Mucosa of gallbladder (tissue), 1 donor: ENCODE results near the gene ATP2B2. TPM values are rescaled to one million over a fixed set of nuclear protein-coding genes. Genes with fewer than 3 reads are reported as not detected.

ENCODE experiments used
- DNase-seq: peaks from one replicate; pipeline ENCODE4 v3.0.0-alpha.2; 2020; ENCODE audit warnings: low spot score
- total RNA-seq: library from RNA; stranded (reverse); gene quantifications from one replicate; pipeline ENCODE4 v1.2.1, GENCODE V29; 2021
- donor health status: DM: no; HTN: no; CAD: no.

The ATP2B2 gene
- total RNA-seq, 1 donor from 2014 or later = 0.09 TPM

DNA sequence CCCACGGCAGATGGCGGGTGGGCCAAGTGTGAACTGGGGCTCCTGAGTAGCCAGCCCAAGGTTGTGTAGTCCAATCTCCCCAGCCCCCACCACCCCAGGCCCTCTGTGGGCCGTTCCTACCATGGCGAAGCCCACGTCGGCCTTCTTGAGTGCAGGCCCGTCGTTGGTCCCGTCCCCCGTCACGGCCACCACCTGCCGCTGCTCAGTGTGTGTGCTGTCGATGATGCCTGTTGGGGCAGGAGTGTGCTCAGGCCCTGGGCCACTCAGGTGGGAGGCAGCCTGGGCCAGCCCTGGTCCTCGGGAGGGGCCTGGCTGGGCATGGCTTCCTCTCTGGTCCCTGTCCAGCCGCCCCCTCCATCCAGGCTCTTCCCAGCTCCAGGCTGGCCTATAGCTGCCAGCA lies 159.5 kb downstream of the ATP2B2 start:
- no peak for DNase-seq

DNA sequence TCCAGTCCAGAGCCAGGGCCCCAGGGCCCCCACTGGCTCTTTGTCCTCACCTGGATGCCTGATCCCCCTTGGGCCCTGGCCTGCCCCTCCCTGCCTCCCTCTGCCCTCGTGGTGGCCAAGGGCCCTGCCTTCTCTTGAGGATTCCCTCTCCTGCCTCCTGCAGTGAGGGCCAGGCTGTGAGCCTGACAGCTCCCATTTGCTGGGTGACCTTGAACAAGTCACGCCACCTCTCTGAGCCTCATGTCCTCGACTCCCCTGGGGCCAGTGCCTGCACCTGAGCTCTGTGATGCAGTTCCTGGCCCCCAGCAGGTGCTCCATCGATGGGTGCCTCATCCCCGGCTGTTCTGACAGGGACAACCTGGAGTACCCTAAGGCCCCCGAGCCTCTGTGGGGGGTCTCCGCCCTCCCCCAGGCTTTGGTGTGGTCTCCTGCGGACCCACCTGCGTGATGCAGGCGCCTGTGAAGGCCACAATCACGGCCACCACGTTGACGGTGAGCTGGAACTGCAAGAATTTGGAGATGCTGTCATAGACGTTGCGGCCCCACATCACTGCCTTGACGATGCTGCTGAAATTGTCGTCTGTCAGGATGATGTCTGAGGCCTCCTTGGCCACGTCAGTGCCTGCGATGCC lies 160.3 kb downstream of the ATP2B2 start:
- no peak for DNase-seq

DNA sequence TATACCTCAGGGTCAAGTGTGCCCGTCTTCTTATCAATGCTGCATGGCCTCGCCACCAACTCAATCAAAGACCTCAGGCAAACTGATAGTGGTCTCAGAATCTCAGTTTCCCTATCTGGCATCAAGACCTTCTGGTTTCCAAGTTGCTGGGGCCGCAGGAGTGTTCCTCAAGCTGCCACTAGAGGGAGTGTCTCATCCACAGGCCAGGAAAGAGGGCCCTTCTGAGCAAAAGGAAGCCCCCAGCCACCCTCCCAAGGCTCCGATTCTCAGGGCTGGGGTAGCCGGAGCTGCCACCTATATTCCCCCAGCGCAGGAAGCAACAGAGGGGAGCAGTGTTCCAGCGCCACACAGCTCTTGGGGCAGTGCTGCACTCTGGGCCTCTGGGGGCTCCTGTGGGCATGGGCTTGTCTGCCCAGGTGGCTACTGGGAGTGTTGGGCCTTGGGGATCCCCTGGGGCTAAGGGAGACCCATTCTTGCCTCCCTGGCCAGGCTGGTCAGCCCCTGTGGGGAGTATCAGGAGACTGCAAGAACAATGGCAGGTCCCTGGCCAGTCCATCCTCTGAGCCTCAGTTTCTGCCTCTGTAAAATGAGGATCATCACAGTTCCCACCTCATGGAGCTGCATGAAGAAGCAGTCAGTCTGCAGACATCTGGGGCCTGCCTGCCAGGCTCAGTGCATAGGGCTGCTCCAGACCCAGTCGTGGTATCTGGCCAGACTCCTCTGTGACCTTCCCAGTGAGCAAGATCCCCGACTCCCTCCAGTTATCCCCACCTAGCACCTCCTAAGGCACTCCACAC lies 161.0 kb downstream of the ATP2B2 start:
- peak; percentile 33 for DNase-seq

DNA sequence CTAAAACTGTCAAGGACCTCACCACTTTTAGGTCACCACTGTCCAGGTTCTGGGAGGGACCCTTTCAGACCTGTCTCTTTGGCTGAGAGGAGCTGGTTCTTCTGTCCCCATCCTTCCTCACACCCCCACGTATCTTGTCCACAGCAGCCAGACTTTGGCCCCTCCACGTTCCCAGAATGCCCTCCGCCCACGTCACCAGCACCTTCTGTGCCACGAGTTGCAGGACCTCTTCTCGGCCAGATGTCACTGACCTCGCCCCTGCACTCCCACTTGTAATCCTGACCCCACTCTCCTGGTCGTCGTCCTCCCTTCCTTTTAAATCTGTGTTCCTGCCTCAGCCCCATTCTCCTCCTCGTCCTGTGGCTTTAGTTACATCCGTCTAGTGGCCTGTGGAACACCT lies 161.9 kb downstream of the ATP2B2 start:
- no peak for DNase-seq

DNA sequence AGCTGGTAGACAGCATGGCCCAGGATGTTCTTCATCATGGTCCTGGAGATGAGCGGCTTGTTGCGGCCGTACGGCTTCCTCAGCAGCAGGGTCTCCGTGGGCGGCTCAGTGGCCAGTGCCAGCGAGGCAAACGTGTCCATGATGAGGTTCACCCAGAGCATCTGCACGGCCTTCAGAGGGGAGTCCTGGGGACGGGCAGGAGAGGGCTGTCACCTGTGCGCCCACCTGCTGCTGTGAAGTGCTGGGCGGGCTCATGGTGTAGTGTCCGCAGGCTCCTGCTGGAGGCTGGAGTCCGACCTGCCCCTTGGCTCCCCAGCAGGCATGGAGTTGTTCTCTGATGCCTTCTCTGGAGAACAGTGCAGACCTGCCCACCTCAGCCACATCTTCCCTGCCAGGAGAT lies 162.6 kb downstream of the ATP2B2 start:
- DNase-seq = no peak

DNA sequence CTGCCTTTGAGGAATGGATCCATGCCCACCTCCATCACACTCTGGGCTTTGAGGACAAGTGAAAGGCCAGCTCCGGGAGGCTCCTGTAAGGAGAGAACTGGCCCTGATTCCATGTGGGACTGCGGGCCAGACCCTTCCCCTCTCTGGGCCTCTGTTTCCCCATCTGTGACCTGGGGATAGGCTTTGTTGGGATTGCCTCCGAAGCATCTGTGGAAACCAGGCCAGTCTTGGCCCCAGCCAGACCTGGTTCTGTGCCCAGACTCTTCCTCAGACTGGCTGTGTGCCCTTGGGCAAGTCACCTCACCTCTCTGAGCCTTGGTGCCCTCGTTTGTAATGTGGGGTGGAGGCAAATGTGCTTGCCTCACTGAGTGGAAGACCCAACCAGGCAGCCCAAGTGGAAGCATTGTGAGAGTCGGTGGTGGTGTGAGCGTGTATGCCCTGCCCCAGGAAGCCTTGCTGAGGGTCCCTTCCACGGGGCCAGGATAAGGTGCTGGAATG lies 163.4 kb downstream of the ATP2B2 start:
- DNase-seq = no peak

DNA sequence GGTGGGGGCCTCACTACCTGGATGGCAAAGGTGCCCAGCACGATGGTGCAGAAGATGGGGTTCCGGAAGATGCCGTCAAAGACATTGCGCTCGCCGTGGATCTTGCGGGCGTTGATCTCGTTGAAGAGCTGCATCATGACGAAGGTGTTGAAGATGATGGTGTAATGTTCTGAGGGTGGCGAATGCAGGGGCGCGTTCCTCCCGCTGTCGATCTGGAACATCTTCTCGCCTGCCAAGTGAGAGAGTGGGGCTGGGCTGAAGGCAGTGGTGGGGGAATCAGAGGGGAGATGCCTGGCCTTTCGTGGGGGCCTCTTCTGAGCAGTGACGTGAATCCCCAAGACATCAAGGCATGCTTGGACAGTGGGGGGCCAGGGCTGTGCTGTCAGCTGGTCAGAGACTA lies 164.9 kb downstream of the ATP2B2 start:
- no peak for DNase-seq

DNA sequence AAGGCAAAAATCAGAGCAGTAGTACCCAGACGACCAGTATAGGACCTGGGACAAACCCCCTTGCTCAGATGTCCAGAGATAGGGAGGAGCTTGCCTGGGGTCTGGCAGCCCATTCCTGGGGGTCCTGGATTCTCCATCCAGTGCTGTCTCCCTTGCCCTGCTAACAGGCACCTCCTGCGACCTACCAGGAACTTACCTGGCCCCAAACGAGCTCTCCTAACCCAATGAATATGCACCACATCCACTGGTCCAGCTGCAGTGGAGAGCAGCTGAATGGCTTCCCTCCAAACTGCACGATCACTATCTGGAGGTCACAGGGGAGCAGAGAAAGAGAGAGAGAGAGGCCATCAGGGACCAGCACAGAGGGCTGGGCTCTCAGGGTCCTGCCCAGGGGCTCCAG lies 165.3 kb downstream of the ATP2B2 start:
- no peak for DNase-seq

DNA sequence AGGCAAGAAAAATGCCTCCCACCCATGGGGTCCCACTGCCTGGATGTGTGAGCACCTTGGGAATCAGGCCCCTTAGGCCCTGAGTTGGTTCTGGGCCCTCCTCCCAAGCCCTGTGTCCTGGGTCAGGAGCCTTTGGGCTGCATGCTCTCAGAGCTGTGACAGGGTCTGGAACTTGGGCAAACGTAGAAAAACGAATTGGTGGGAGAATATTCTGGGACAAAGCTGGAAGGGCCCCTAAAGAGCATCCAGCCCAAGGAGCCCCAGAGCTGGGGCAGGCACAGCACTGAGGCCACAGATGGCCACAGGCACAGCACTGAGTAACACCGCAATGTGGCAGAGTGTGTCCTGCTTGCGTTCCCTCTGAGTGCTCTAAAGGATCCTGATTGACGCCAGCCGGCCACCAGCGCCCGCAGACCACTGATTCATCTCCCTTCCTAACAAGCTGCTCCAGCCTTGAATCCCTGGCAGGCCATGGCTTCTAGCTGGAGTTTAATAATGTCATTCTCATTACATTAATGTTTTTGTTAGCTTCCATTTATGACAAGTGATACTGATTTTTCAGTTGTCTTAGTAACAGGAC lies 165.9 kb downstream of the ATP2B2 start:
- DNase-seq = no peak

DNA sequence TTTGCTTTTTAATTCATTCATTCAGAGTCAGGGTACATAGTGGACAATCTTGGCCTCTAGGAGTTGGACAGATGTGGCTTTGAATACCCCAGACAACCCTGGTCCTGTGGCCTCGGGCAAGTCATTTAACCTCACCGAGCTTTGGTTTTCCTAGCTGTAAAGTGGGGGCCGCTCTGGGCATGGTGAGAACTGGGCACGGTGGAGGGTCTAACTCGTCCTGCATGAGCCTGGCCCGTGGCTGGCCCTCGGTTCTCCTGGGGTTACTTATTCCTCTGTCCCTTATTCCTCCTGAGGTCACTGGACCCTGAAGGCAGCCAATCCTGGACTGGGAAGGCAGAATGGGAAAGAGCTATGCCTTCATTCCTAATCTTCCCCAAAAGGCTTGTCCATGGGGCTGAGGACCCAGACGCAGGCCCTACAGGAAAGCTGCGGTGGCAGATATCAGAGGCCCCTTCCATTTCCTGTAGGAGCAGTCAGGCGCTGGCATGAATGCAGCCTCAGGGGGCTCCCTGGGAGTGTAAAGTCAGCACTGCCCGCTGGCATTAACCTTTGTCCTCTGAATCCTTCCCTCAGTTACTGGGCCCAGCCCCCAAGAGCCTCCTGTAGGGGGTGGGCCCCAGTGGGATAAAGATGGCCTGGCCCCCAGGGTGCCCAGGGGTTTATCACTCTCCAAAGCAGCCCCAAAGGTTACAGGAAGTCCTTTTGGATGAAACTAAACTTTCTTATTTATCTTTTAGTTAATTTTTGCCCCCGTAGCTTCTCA lies 166.6 kb downstream of the ATP2B2 start:
- DNase-seq = no peak

DNA sequence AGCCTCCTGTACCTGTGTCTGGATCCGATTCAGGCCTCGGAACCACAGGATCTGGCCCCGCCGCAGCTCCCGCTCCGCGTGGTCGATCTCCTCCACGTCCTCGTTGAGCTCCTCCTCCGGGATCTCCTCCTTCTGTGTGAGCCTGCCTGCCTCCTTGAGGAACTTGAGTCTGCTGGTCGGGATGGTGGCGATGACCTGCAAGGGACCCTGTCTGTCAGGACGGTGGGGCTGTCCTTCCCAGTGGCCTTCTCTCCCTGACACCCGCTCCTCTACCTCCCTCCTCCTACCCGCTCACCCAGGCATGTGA lies 167.3 kb downstream of the ATP2B2 start:
- no peak for DNase-seq

DNA sequence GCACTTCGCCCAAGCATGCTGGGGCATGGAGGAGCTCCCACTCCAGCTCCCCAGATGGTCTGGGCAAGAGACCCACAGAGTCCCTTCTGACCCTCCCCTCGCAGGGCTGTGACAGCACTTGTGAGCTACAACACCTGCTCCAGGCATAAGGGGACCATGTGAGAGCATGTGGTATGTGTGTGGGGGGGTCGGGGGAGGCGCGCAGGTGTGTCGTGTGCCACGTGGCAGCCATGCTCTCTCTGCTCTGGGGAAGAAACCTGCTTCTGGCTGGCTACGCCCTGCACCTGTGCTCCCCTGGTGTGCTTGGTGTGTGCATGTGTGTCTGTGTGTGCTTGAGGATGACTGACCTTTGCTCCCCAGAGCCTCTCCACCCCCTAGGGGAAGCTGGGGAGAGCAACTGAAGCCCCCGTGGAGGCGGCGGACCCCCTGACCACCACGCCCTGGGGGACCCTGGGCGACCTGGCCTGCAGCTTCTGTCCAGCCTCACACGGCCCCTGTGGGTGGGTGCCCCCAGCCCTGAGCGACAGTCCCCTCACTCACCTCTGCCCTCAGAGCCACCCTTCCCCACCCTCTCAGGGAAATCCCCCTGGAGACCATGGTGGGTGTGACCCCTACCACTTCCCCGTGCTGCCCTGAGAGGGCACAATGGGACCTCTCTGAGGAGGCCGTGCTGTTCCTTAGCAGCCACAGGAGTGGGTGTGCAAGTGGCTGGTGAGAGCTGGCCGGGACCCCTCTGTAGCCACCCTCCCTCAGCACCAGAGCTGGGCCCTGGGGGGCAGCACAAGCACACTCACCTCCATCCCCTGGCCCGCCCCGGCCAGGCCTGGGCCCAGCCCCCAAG lies 167.8 kb downstream of the ATP2B2 start:
- no peak for DNase-seq

DNA sequence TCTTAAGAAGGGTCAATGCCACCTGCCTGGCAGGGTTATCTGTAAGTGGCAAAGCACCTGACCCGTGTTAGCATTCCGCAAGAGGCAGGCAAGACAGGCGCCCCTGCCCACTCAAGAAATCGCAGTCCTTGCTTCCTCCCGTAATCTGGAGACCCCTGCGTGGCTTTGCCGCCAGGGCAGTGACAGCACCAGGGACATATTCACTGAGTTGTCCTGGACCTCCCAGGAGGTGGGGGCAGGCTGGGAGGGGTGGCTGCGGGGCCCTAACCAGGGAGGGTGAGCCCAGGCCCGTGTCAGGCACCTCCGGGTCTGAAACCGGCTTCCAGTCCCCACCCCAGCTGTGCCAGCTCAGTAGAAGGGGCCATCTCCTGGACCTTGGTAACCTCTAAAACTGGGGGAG lies 168.6 kb downstream of the ATP2B2 start:
- no peak for DNase-seq

DNA sequence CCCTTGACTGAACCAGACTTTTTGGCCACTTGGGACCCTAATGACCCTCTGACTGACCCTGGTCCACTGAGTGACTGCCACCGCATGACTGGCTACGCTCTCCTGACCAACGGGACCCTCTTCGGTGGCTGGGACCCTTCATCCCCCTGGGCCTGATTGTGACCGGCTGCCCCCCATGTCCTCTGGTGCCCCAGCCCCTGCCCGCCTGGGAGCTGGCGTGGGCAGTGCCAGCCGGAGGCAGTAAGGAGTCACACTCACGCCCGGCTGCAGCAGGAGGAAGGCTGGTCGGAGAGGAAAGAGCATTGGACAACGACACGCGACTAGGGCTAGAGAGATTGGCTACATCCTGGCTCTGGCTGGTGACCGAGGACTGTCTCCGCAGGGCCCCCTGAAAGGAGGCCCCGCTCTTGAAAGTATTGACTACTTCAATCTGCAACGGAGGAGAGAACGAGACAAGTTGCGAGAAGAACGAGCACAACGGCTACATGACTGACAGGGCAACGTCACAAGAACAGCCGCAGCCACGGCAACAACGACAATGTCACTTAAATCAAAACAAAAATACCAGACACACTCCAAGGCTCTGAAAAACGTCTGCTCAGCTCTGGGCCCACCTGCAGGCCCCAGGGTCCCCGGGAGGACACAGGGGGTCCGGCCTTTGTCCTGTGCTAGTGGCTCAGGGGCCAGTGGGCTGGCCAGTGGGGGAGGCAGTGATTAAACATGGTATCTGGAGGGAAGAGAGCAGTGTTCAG lies 169.3 kb downstream of the ATP2B2 start:
- no peak for DNase-seq

DNA sequence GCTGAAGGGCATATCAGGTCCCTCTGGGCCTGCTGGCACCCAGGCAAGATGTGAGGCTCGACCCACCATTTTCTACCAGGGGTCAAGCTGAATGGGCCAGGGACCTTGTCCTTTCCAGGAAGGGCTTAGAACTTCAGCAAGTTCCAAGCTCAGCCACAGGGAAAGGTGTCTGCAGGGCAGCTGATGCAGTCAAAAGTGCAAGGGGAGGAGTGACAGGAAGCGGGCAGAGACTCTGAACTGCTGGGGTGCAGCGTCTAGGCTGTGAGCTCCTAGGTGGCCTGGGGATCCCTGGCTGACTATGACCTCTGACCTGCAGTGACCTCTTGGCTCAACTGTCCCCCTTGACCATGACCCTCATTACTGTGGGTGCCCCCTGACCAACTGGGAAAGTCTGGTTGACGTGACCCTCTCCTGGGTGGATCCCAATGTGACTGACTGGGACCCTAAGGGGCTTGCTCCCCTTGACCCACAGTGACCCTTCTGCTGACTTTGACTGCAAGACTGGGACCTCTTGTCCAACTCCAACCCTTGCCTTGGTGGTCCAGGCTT lies 170.1 kb downstream of the ATP2B2 start:
- DNase-seq = no peak

DNA sequence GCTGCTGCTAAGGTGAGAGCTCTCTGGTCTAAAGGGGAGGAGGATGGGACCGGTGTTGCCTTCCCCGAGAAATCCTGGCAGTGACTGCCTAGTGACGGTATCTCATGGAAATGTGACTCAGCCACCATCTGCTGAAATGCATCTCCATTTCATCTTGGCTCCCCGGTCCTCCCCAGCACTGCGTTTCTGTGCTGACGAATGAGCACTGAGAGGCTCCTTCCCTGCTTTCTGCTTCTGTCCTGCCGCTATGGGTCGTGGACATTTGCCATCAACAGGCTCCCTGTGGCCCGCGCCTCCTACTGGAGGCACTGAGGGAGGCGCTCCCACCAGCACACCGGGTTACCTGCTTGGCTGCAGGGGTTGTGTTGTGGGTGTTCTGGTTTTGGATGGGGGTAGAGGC lies 170.9 kb downstream of the ATP2B2 start:
- no peak for DNase-seq

DNA sequence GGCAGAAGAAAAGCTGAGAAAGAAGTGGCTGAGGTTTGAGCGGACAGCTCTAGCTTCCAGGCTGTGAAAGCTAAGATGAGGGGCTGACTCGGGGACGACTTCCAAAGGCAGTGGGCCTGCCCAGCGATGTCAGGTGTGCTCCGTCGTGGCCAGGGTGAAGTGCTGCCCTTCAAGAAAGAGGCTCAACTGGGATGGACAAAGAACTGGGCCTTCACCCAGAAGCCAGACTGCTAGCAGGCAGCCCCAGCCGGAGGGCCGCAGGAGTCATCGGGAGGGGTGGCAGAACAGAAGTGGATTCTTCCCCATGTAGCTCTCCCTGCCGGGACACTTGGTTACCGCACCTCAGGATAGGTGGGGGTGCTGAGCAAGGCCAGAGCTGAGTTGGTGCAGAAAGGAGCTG lies 171.3 kb downstream of the ATP2B2 start:
- DNase-seq = no peak

DNA sequence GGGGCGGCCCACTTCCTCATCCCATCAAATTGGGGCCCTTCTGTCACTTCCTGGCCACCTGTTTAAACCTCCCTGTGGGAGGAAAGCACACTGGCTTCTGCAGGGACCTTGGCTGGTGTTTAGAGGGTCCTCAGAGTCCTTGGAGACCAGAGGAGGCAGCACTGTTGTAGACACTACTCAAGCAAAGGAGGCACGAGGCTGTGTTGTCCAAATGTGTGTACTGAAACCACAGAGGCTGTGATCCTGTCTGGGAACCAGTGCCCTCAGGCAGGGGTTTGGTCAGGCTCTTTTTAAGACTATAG lies 172.1 kb downstream of the ATP2B2 start:
- no peak for DNase-seq

DNA sequence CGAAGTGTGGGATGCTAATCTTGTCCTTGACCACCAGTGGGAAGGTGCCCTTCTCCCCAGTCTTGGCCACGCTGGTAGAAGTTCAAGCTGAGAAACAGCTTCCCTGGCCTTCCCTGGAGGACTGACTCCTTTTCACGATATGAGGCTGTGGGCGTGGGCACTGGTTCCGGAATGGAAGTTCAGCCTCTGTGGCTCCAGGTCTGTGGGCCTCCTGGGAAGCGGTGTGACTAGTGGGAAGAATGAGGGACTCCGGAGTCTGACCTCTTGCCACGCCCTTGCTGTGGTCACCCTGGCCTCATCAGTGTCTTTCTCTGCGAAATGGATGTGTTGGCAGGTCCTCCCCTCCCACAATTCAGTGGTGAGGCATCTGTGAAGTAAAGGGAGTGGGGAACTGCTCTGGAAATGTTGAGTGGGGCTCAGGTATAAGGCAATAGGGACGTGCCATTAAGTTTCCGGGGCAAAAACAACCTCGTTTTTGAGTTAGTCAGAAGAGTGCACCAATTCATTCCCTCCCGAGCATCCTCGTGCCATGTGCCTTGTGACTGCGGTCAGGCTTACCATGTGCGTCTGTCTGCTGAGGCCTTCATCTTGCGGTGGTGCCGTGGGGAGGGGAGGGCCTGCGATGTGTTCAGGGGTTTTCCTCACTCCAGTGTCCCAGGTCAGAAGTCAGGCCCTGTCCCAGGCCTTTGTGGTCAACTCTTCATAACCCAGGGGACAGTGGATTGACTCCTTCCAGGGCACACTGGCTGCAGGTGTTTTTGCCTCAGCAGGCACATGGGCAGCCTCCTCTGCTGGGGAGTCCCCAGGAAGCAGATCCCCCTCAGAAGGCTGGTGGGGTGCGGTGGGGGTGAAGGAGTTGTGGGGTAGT lies 172.7 kb downstream of the ATP2B2 start:
- no peak for DNase-seq

DNA sequence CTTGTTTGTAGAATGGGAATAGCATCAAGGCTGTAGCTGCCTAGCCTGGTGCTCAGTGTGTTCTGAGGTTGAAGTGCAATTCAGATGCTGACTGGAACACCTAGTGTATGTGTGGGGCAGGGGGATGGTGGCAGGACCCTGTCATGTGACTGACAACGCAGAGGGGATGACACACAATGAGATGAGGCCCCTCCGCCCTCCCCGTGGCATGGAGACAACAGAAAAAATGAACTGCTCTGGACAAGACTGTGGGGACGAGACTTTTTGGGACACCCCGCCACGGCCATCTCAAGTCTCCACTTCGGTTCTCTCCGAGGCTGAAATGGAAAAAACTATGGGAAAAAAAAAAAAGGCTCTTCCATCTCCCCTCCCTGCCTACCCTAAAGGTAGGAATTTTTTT lies 174.1 kb downstream of the ATP2B2 start:
- no peak for DNase-seq
